HepG2 (cell line): Measurements from ENCODE around the gene EFS. TPM values are rescaled to one million over a fixed set of nuclear protein-coding genes. Genes with fewer than 3 reads are reported as not detected.

Source experiments
- ATF3 ChIP-seq: sonication (generic); formaldehyde crosslinking; IDR thresholded peaks from 2 replicates; pipeline ENCODE4 v1.4.0; 2020; ENCODE audit warnings: missing genetic modification reagents
- CBX5 ChIP-seq: sonication (generic); formaldehyde crosslinking; IDR thresholded peaks from 2 replicates; pipeline ENCODE4 v1.4.0; 2020; ENCODE audit warnings: missing genetic modification reagents, borderline replicate concordance
- EEA1 ChIP-seq: sonication (generic); formaldehyde crosslinking; IDR thresholded peaks from 2 replicates; pipeline ENCODE4 v1.5.1; 2020; ENCODE audit warnings: mild to moderate bottlenecking, missing genetic modification reagents, borderline replicate concordance
- ESRRA ChIP-seq: sonication (generic); formaldehyde crosslinking; IDR thresholded peaks from 2 replicates; pipeline ENCODE4 v1.5.1; 2020; ENCODE audit warnings: mild to moderate bottlenecking, low read depth, missing genetic modification reagents
- GATAD2A ChIP-seq: IDR thresholded peaks from 2 replicates; pipeline ENCODE4 v1.6.1; 2016
- HBP1 ChIP-seq: IDR thresholded peaks from 2 replicates; pipeline ENCODE4 v1.6.1; 2016; ENCODE audit warnings: low read depth, control low read depth
- HNF4A ChIP-seq: sonication (generic); formaldehyde crosslinking; IDR thresholded peaks from 2 replicates; pipeline ENCODE4 v1.4.0; 2020; ENCODE audit warnings: missing genetic modification reagents
- KAT8 ChIP-seq: IDR thresholded peaks from 2 replicates; pipeline ENCODE4 v1.6.1; 2016; ENCODE audit warnings: missing genetic modification reagents, missing compliant biosample characterization
- MATR3 ChIP-seq: sonication (generic); formaldehyde crosslinking; IDR thresholded peaks from 2 replicates; pipeline ENCODE4 v1.4.0; 2020; ENCODE audit warnings: missing genetic modification reagents
- MAZ ChIP-seq, 2 experiments: sonication (generic) in 1 of 2; formaldehyde crosslinking in 1 of 2; IDR thresholded peaks; 2 replicates each; pipeline versions ENCODE4 v1.5.0 to v1.6.1; 2012 to 2020; ENCODE audit warnings: low read depth in 2 of 2, mild to moderate bottlenecking in 2 of 2, borderline replicate concordance in 1 of 2, improper control_type of control experiment in 1 of 2, low read length in 1 of 2, missing genetic modification reagents in 1 of 2, moderate library complexity in 1 of 2
- MLXIP ChIP-seq: sonication (generic); formaldehyde crosslinking; IDR thresholded peaks from 2 replicates; pipeline ENCODE4 v1.9.0; 2021; ENCODE audit warnings: missing genetic modification reagents, borderline replicate concordance
- MTF2 ChIP-seq: sonication (generic); formaldehyde crosslinking; IDR thresholded peaks from 2 replicates; pipeline ENCODE4 v1.5.0; 2020; ENCODE audit warnings: missing genetic modification reagents, borderline replicate concordance
- NPAS2 ChIP-seq: sonication (generic); formaldehyde crosslinking; IDR thresholded peaks from 2 replicates; pipeline ENCODE4 v1.8.0; 2022; ENCODE audit warnings: mild to moderate bottlenecking, missing genetic modification reagents, borderline replicate concordance
- RFX5 ChIP-seq: IDR thresholded peaks from 2 replicates; pipeline ENCODE4 v1.6.1; 2011; ENCODE audit warnings: low read depth, low read length, improper control_type of control experiment
- SMAD9 ChIP-seq: sonication (generic); formaldehyde crosslinking; IDR thresholded peaks from 2 replicates; pipeline ENCODE4 v1.5.1; 2020; ENCODE audit warnings: mild to moderate bottlenecking, missing genetic modification reagents
- STAT5B ChIP-seq: sonication (generic); formaldehyde crosslinking; IDR thresholded peaks from 2 replicates; pipeline ENCODE4 v1.4.0; 2020; ENCODE audit warnings: missing genetic modification reagents
- THAP11 ChIP-seq: IDR thresholded peaks from 2 replicates; pipeline ENCODE4 v1.6.1; 2016; ENCODE audit warnings: missing biosample characterization, missing genetic modification reagents
- WIZ ChIP-seq: sonication (generic); formaldehyde crosslinking; IDR thresholded peaks from 2 replicates; pipeline ENCODE4 v1.5.1; 2020; ENCODE audit warnings: mild to moderate bottlenecking, missing genetic modification reagents
- ZBTB26 ChIP-seq: IDR thresholded peaks from 2 replicates; pipeline ENCODE4 v1.6.1; 2016; ENCODE audit warnings: missing compliant biosample characterization, missing genetic modification reagents, borderline replicate concordance
- ZFP37 ChIP-seq: sonication (generic); formaldehyde crosslinking; IDR thresholded peaks from 2 replicates; pipeline ENCODE4 v1.4.0; 2020; ENCODE audit warnings: missing genetic modification reagents, borderline replicate concordance
- ZNF253 ChIP-seq: sonication (generic); formaldehyde crosslinking; IDR thresholded peaks from 2 replicates; pipeline ENCODE4 v1.8.0; 2022; ENCODE audit warnings: mild to moderate bottlenecking, missing genetic modification reagents, borderline replicate concordance
- ZNF614 ChIP-seq: IDR thresholded peaks from 2 replicates; pipeline ENCODE4 v1.6.1; 2018; ENCODE audit warnings: missing biosample characterization, missing genetic modification reagents, inconsistent platforms, borderline replicate concordance
- ZNF616 ChIP-seq: sonication (generic); formaldehyde crosslinking; IDR thresholded peaks from 2 replicates; pipeline ENCODE4 v1.5.0; 2020; ENCODE audit warnings: low read depth, mild to moderate bottlenecking, missing genetic modification reagents
- ZNF879 ChIP-seq: sonication (generic); formaldehyde crosslinking; IDR thresholded peaks from 2 replicates; pipeline ENCODE4 v1.8.1; 2023; ENCODE audit warnings: missing genetic modification reagents
- ZNF891 ChIP-seq: sonication (generic); formaldehyde crosslinking; IDR thresholded peaks from 2 replicates; pipeline ENCODE4 v1.5.0; 2020; ENCODE audit warnings: mild to moderate bottlenecking, missing genetic modification reagents
- polyA plus RNA-seq, 8 experiments: library from polyadenylated mRNA; depleted of rRNA in 3 of 8; stranded (reverse) in 7 of 8; unstranded in 1 of 8; fragments of >200 nt; fragmentation: Illumina TruSeq in 4 of 8; extraction: Trizol in 4 of 8; gene quantifications; 2 replicates each; pipeline versions ENCODE4 v1.2.1 to v1.2.3, GENCODE V29; 2011 to 2016; ENCODE audit warnings: low read depth in 4 of 8, missing spikeins in 1 of 8, mixed read lengths in 1 of 8; ENCODE audit not compliant: insufficient read depth in 1 of 8
- total RNA-seq, 5 experiments: library from RNA; depleted of rRNA; stranded (reverse); fragments of >200 nt; fragmentation: Illumina TruSeq; extraction: Trizol; gene quantifications; 2 replicates each; pipeline ENCODE4 v1.2.3, GENCODE V29; 2016; ENCODE audit warnings: low read depth in 1 of 5

Gene EFS
- total and polyA plus RNA-seq, 2 of the 13 experiments (the other 11 are each of a cell fraction or from before 2014, with no cell fraction given): not detected

GRCh38 chr14:23322568-23323517, 42.1 kb downstream of the EFS start (continued):
- TF ChIP-seq MAZ (IDR thresholded peaks at IDR 0.05; ENCODE audit: borderline replicate concordance, low read depth, low read length) (no peak), MAZ (CRISPR knock-in tag; IDR thresholded peaks at IDR 0.05; ENCODE audit: low read depth) (no peak), NPAS2 (CRISPR knock-in tag) (no peak), GATAD2A (no peak), ZBTB26 (CRISPR knock-in tag) (no peak), ZNF253 (CRISPR knock-in tag) (no peak), EEA1 (no peak), ATF3 (CRISPR knock-in tag) (no peak), ZNF614 (no peak; the same call in 1 of the 2 replicates), RFX5 (no peak), ZNF879 (CRISPR knock-in tag) (peak; percentile 68; the same call in 1 of the 2 replicates), HNF4A (CRISPR knock-in tag) (no peak), STAT5B (CRISPR knock-in tag) (no peak), ZNF616 (CRISPR knock-in tag) (no peak), MATR3 (CRISPR knock-in tag) (no peak), MLXIP (no peak), ZNF891 (CRISPR knock-in tag) (no peak), THAP11 (CRISPR knock-in tag) (no peak), HBP1 (CRISPR knock-in tag) (no peak), ZFP37 (no peak), SMAD9 (CRISPR knock-in tag) (no peak), ESRRA (CRISPR knock-in tag) (no peak; the same call in 1 of the 2 replicates), WIZ (CRISPR knock-in tag) (peak; percentile 14; the same call in 1 of the 2 replicates), MTF2 (CRISPR knock-in tag) (no peak), KAT8 (CRISPR knock-in tag) (no peak; the same call in 1 of the 2 replicates), CBX5 (CRISPR knock-in tag) (no peak)
